Measurements from ENCODE around the gene ZBTB8A. TPM values are rescaled to one million over a fixed set of nuclear protein-coding genes. Genes with fewer than 3 reads are reported as not detected.

Gene ZBTB8A
- total and polyA plus RNA-seq, 2 of the 13 experiments (the other 11 are each of a cell fraction or from before 2014, with no cell fraction given) = 1.3 to 3.7 TPM

- TF ChIP-seq PBX3 (CRISPR knock-in tag; IDR thresholded peaks at IDR 0.05; ENCODE audit: borderline replicate concordance) (no peak), FOSL1 (CRISPR knock-in tag; IDR thresholded peaks at IDR 0.05; ENCODE audit: borderline replicate concordance) (peak; percentile 18; the same call in 1 of the 2 replicates), ZNF567 (CRISPR knock-in tag; IDR thresholded peaks at IDR 0.05; ENCODE audit: borderline replicate concordance) (0 out of 2 replicates have a peak, but pooled peaks have one; percentile 14), ZNF264 (CRISPR knock-in tag; IDR thresholded peaks at IDR 0.05) (peak; percentile 1; the same call in 1 of the 2 replicates), DMTF1 (CRISPR knock-in tag; IDR thresholded peaks at IDR 0.05) (no peak; the same call in 1 of the 2 replicates), CREBL2 (CRISPR knock-in tag; IDR thresholded peaks at IDR 0.05; ENCODE audit: borderline replicate concordance) (no peak; the same call in 1 of the 2 replicates), REPIN1 (CRISPR knock-in tag; IDR thresholded peaks at IDR 0.05; ENCODE audit: borderline replicate concordance, low read depth) (peak; percentile 20; the same call in 1 of the 2 replicates), PLRG1 (conservative IDR thresholded peaks at IDR 0.05) (no peak), BRCA1 (CRISPR knock-in tag; IDR thresholded peaks at IDR 0.05) (0 out of 2 replicates have a peak, but pooled peaks have one; percentile 4), HBP1 (CRISPR knock-in tag; IDR thresholded peaks at IDR 0.05; ENCODE audit: low read depth) (no peak), PHF5A (CRISPR knock-in tag; IDR thresholded peaks at IDR 0.05; ENCODE audit: low read depth, unreplicated experiment) (no peak), PPARG (CRISPR knock-in tag; conservative IDR thresholded peaks at IDR 0.05) (no peak), ZNF704 (CRISPR knock-in tag; IDR thresholded peaks at IDR 0.05; ENCODE audit: borderline replicate concordance) (peak; percentile 38; the same call in 1 of the 2 replicates), KDM5B (CRISPR knock-in tag; IDR thresholded peaks at IDR 0.05; ENCODE audit: borderline replicate concordance) (0 out of 2 replicates have a peak, but pooled peaks have one; percentile 4), ZNF343 (CRISPR knock-in tag; IDR thresholded peaks at IDR 0.05) (no peak), JARID2 (CRISPR knock-in tag; IDR thresholded peaks at IDR 0.05; ENCODE audit: insufficient replicate concordance) (no peak), RFXANK (CRISPR knock-in tag; IDR thresholded peaks at IDR 0.05) (no peak), ZNF891 (CRISPR knock-in tag; IDR thresholded peaks at IDR 0.05) (no peak; the same call in 1 of the 2 replicates), ZFX (CRISPR knock-in tag; IDR thresholded peaks at IDR 0.05; ENCODE audit: low read depth) (peak; percentile 81), CEBPB (IDR thresholded peaks at IDR 0.05; ENCODE audit: borderline replicate concordance, low read depth, low read length) (no peak), TP53 (CRISPR knock-in tag; conservative IDR thresholded peaks at IDR 0.05) (no peak)
Observed at GRCh38 chr1:32651461-32652073, 112.3 kb downstream of the ZBTB8A start (continued).

Measured in HepG2 (cell line).